ENCODE results near the gene EPX.

DNA sequence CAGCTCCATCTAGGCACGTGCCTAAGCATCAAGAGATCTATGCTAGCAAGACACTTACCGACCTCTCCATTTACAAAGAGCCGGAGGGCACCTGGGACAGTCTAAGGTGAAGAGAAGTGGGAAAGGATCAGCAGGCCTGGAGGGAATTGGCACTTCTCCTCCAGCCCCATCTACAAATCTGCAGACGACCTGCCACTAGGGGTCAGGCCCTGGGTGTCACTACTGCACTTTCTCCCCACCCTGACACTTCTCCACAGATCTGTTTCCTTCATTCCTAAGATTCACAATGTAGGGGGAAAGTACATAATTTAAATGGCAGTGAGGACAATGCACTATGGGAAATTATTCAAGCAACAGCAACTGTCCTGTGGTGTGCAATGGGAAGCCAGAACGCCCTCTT is 18.4 kb downstream of the EPX start:
- no peak for TF ChIP-seq GABPA (IDR thresholded peaks at IDR 0.05; ENCODE audit: low read depth)
- TF ChIP-seq SPI1 (IDR thresholded peaks at IDR 0.05; ENCODE audit: borderline replicate concordance, low read depth) = no peak
